ENCODE data around the gene ALX4.

ALX4 gene

DNA sequence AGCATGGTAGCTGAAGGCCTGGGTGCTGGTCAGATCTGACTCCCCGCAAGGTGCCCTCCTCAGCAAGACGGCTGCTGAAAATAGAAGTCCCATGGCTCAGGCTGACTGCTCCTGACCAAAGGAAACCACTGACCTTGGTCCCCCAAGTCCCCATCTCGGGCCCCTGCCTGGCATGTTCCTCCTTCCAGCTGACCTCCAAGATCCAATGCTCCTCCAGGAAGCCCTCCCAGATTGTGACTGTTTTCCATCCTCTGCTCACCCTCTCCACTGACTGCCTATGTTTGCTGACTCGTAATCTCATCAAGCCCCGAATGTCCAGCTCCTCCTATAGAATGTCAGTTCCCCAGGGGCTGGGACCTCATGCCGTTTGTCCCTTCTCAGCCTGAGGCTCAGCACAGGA is 30.5 kb downstream of the ALX4 start (continued):
- TF ChIP-seq, protein P1, sequence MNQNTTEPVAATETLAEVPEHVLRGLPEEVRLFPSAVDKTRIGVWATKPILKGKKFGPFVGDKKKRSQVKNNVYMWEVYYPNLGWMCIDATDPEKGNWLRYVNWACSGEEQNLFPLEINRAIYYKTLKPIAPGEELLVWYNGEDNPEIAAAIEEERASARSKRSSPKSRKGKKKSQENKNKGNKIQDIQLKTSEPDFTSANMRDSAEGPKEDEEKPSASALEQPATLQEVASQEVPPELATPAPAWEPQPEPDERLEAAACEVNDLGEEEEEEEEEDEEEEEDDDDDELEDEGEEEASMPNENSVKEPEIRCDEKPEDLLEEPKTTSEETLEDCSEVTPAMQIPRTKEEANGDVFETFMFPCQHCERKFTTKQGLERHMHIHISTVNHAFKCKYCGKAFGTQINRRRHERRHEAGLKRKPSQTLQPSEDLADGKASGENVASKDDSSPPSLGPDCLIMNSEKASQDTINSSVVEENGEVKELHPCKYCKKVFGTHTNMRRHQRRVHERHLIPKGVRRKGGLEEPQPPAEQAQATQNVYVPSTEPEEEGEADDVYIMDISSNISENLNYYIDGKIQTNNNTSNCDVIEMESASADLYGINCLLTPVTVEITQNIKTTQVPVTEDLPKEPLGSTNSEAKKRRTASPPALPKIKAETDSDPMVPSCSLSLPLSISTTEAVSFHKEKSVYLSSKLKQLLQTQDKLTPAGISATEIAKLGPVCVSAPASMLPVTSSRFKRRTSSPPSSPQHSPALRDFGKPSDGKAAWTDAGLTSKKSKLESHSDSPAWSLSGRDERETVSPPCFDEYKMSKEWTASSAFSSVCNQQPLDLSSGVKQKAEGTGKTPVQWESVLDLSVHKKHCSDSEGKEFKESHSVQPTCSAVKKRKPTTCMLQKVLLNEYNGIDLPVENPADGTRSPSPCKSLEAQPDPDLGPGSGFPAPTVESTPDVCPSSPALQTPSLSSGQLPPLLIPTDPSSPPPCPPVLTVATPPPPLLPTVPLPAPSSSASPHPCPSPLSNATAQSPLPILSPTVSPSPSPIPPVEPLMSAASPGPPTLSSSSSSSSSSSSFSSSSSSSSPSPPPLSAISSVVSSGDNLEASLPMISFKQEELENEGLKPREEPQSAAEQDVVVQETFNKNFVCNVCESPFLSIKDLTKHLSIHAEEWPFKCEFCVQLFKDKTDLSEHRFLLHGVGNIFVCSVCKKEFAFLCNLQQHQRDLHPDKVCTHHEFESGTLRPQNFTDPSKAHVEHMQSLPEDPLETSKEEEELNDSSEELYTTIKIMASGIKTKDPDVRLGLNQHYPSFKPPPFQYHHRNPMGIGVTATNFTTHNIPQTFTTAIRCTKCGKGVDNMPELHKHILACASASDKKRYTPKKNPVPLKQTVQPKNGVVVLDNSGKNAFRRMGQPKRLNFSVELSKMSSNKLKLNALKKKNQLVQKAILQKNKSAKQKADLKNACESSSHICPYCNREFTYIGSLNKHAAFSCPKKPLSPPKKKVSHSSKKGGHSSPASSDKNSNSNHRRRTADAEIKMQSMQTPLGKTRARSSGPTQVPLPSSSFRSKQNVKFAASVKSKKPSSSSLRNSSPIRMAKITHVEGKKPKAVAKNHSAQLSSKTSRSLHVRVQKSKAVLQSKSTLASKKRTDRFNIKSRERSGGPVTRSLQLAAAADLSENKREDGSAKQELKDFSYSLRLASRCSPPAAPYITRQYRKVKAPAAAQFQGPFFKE (tag by site-specific recombination; IDR thresholded peaks at IDR 0.05; ENCODE audit: borderline replicate concordance): no peak
- TF ChIP-seq SCRT1 (tag by site-specific recombination; IDR thresholded peaks at IDR 0.05; ENCODE audit: borderline replicate concordance) (no peak), ZNF501 (tag by site-specific recombination; IDR thresholded peaks at IDR 0.05) (no peak), ZNF561 (tag by site-specific recombination; IDR thresholded peaks at IDR 0.05; ENCODE audit: borderline replicate concordance) (no peak)
- TF ChIP-seq, protein P2, sequence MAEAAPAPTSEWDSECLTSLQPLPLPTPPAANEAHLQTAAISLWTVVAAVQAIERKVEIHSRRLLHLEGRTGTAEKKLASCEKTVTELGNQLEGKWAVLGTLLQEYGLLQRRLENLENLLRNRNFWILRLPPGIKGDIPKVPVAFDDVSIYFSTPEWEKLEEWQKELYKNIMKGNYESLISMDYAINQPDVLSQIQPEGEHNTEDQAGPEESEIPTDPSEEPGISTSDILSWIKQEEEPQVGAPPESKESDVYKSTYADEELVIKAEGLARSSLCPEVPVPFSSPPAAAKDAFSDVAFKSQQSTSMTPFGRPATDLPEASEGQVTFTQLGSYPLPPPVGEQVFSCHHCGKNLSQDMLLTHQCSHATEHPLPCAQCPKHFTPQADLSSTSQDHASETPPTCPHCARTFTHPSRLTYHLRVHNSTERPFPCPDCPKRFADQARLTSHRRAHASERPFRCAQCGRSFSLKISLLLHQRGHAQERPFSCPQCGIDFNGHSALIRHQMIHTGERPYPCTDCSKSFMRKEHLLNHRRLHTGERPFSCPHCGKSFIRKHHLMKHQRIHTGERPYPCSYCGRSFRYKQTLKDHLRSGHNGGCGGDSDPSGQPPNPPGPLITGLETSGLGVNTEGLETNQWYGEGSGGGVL (tag by site-specific recombination; IDR thresholded peaks at IDR 0.05): no peak

DNA sequence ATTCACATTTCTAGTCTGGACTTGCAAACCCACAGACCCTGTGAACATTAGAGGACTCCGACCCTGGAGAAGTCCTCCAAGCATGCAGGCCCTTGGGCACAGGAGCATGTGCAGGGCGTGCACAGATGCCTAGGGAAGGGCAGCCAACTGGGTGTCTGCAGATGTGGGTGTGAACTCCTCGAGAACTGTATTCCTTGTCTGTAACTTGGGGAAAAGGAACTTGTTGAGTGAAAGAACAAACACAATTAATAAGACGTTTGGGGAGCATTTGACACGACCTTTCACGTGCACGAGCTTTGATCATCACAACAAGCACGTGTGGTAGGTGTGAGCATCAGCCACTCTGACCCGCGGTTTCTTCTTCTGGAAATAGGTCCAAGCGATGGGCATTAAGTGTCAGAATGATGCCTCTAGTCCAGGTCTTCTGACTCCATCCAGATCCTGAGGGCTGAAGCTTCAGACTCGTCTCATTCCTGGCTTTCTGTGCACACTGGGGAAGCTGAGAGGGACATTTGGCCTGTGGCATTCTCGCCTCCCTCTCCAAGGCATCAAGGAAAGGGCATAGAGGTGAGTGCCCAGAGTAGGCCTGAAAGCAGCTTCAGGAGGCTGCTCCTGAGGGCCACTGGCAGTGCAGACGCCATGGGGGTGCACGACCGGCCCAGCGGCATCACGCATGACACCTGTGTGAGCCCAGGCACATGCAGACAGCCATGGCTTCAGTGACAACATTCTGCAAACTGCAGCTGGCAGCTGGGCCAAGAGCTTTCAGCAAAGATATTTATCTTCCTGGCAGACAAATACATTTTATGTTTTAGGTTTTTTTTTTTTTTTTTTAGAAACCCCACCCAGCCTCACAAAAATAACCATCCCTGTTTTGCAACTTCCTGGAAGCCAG is 32.5 kb downstream of the ALX4 start:
- Histone ChIP-seq H3K4me1 (ENCODE audit: control insufficient read depth, insufficient read depth, low read length) (no peaks in the 10 kb centered on the region), H3K27ac (ENCODE audit: extremely low read depth, low read depth, low read length) (no peak overlapping the region), H3K9me3 (ENCODE audit: control insufficient read depth, insufficient read depth, low read depth, low read length) (no peaks in the 10 kb centered on the region), H3K4me3 (ENCODE audit: low read depth, low read length) (no peak overlapping the region), H3K36me3 (ENCODE audit: control insufficient read depth in 2 of 2, insufficient read depth in 1 of 2, low read length in 2 of 2) (peaks cover 0 to 25% of the 10 kb centered on the region in 2 experiments; a peak in 1 of 3 replicates)
- ChIA-PET CTCF (interaction anchor here (1.0 to 1.9 kb wide), 2 partner anchors 110 to 184 kb away, joined by 3 to 5 read pairs; no protein-coding TSS in a partner anchor), POLR2A (no interaction called here)
- no peak for TF ChIP-seq ZNF155 (tag by site-specific recombination; IDR thresholded peaks at IDR 0.05)
- TF ChIP-seq ZNF510 (tag by site-specific recombination; IDR thresholded peaks at IDR 0.05; ENCODE audit: insufficient replicate concordance): no peak
- no peak for TF ChIP-seq ZNF37A (tag by site-specific recombination; IDR thresholded peaks at IDR 0.05)
- TF ChIP-seq, protein P3, sequence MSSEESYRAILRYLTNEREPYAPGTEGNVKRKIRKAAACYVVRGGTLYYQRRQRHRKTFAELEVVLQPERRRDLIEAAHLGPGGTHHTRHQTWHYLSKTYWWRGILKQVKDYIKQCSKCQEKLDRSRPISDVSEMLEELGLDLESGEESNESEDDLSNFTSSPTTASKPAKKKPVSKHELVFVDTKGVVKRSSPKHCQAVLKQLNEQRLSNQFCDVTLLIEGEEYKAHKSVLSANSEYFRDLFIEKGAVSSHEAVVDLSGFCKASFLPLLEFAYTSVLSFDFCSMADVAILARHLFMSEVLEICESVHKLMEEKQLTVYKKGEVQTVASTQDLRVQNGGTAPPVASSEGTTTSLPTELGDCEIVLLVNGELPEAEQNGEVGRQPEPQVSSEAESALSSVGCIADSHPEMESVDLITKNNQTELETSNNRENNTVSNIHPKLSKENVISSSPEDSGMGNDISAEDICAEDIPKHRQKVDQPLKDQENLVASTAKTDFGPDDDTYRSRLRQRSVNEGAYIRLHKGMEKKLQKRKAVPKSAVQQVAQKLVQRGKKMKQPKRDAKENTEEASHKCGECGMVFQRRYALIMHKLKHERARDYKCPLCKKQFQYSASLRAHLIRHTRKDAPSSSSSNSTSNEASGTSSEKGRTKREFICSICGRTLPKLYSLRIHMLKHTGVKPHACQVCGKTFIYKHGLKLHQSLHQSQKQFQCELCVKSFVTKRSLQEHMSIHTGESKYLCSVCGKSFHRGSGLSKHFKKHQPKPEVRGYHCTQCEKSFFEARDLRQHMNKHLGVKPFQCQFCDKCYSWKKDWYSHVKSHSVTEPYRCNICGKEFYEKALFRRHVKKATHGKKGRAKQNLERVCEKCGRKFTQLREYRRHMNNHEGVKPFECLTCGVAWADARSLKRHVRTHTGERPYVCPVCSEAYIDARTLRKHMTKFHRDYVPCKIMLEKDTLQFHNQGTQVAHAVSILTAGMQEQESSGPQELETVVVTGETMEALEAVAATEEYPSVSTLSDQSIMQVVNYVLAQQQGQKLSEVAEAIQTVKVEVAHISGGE (tag by site-specific recombination; conservative IDR thresholded peaks at IDR 0.05; ENCODE audit: low read depth): no peak
- no peak for TF ChIP-seq ZNF184 (tag by site-specific recombination; IDR thresholded peaks at IDR 0.05)
- TF ChIP-seq ZXDB (tag by site-specific recombination; IDR thresholded peaks at IDR 0.05): no peak
- no peak for TF ChIP-seq ZNF112 (tag by site-specific recombination; IDR thresholded peaks at IDR 0.05)
- no peak for TF ChIP-seq BCL11B (tag by site-specific recombination; IDR thresholded peaks at IDR 0.05; ENCODE audit: low read depth)
- TF ChIP-seq ZNF239 (tag by site-specific recombination; IDR thresholded peaks at IDR 0.05): no peak
- TF ChIP-seq ZNF19 (tag by site-specific recombination; IDR thresholded peaks at IDR 0.05; ENCODE audit: low read depth): no peak
- TF ChIP-seq, protein P4, sequence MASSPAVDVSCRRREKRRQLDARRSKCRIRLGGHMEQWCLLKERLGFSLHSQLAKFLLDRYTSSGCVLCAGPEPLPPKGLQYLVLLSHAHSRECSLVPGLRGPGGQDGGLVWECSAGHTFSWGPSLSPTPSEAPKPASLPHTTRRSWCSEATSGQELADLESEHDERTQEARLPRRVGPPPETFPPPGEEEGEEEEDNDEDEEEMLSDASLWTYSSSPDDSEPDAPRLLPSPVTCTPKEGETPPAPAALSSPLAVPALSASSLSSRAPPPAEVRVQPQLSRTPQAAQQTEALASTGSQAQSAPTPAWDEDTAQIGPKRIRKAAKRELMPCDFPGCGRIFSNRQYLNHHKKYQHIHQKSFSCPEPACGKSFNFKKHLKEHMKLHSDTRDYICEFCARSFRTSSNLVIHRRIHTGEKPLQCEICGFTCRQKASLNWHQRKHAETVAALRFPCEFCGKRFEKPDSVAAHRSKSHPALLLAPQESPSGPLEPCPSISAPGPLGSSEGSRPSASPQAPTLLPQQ (tag by site-specific recombination; IDR thresholded peaks at IDR 0.05): no peak
- TF ChIP-seq ZNF623 (tag by site-specific recombination; IDR thresholded peaks at IDR 0.05): no peak
- TF ChIP-seq ZSCAN23 (tag by site-specific recombination; IDR thresholded peaks at IDR 0.05): no peak
